Endothelial cell of umbilical vein (primary cell): ENCODE measurements around the gene ACTL7B. TPM values are rescaled to one million over a fixed set of nuclear protein-coding genes. Genes with fewer than 3 reads are reported as not detected.

Experiments
- BruUV-seq: library from RNA; stranded (reverse); fragments of 400-500 nt; replicated peaks from 2 replicates; lab custom pipeline; 2021; lab: Mats Ljungman, UMichigan
- CTCF ChIA-PET: fragments of 300-600, 350-600 bp; sonication (Branson Sonifier 250); formaldehyde crosslinking; loops from one replicate; lab custom pipeline; 2021; ENCODE audit warnings: antibody characterized with exemption, inconsistent platforms; lab: Charles Lee
- POLR2A ChIA-PET: fragments of 300-600, 350-600 bp; sonication (Branson Sonifier 250); formaldehyde crosslinking; loops from one replicate; lab custom pipeline; 2021; ENCODE audit warnings: antibody characterized with exemption, inconsistent platforms; lab: Charles Lee
- DNase-seq: peaks from one replicate; pipeline ENCODE4 v3.0.0-alpha.2; 2011; ENCODE audit warnings: low read depth, low spot score
- FAIRE-seq: peaks from 2 replicates; lab custom pipeline; 2011; peaks lifted over from hg19 to GRCh38; lab: Jason Lieb, UNC
- H2AFZ ChIP-seq: 2 replicates; pipeline ENCODE4 v1.6.0; 2012; ENCODE audit warnings: low read depth, low read length, control low read depth, inconsistent platforms
- H3K27ac ChIP-seq: 2 replicates; pipeline ENCODE4 v1.5.1; 2011; ENCODE audit warnings: low read depth, mild to moderate bottlenecking, control low read depth, low read length, moderate library complexity; ENCODE audit not compliant: insufficient read depth
- H3K27me3 ChIP-seq, 2 experiments: 2 replicates each; pipeline versions ENCODE4 v1.6.0 to v1.6.1; 2011; ENCODE audit warnings: low read length in 2 of 2, mixed read lengths in 1 of 2; ENCODE audit not compliant: control insufficient read depth in 2 of 2, insufficient read depth in 2 of 2
- H3K36me3 ChIP-seq, 2 experiments: 2 replicates in 1 of 2; 3 replicates in 1 of 2; pipeline ENCODE4 v1.5.1; 2011; ENCODE audit warnings: low read length in 2 of 2, mild to moderate bottlenecking in 1 of 2, moderate library complexity in 1 of 2; ENCODE audit not compliant: control insufficient read depth in 2 of 2, insufficient read depth in 2 of 2; ENCODE audit errors: extremely low read depth in 1 of 2
- H3K4me1 ChIP-seq: 3 replicates; pipeline ENCODE4 v1.5.1; 2011; ENCODE audit warnings: mild to moderate bottlenecking, low read length; ENCODE audit not compliant: control insufficient read depth, insufficient read depth; ENCODE audit errors: extremely low read depth
- H3K4me2 ChIP-seq: 2 replicates; pipeline ENCODE4 v1.6.1; 2011; ENCODE audit warnings: low read length, control low read depth, mixed read lengths; ENCODE audit not compliant: insufficient read depth
- H3K4me3 ChIP-seq, 3 experiments: fragments of 200-600 bp in 1 of 3; sonication (generic), shearing (Covaris generic) in 1 of 3; replicated peaks in 1 of 3; 2 replicates each; pipeline ENCODE4 v1.5.1; 2011 to 2016; ENCODE audit warnings: control low read depth in 3 of 3, low read length in 3 of 3, mild to moderate bottlenecking in 2 of 3, inconsistent platforms in 1 of 3, low read depth in 1 of 3, moderate library complexity in 1 of 3; ENCODE audit not compliant: insufficient read depth in 1 of 3
- H3K79me2 ChIP-seq: 2 replicates; pipeline ENCODE4 v1.6.0; 2012; ENCODE audit warnings: low read length, inconsistent platforms; ENCODE audit not compliant: control insufficient read depth, insufficient read depth
- H3K9ac ChIP-seq: replicated peaks from 2 replicates; pipeline ENCODE3; 2011; ENCODE audit warnings: low read length, control low read depth; ENCODE audit not compliant: insufficient read depth; ENCODE audit errors: extremely low read depth
- H3K9me1 ChIP-seq: replicated peaks from 3 replicates; pipeline ENCODE4 v1.6.0; 2011; ENCODE audit warnings: mild to moderate bottlenecking, low read length; ENCODE audit not compliant: control insufficient read depth, insufficient read depth; ENCODE audit errors: extremely low read depth
- H3K9me3 ChIP-seq: replicated peaks from 2 replicates; pipeline ENCODE4 v1.5.1; 2012; ENCODE audit warnings: low read length, inconsistent platforms; ENCODE audit not compliant: control insufficient read depth, insufficient read depth
- H4K20me1 ChIP-seq: replicated peaks from 2 replicates; pipeline ENCODE3; 2011; ENCODE audit warnings: mild to moderate bottlenecking, low read length; ENCODE audit not compliant: control insufficient read depth, insufficient read depth; ENCODE audit errors: extremely low read depth
- CTCF ChIP-seq, 2 donors: IDR thresholded peaks; 1 replicate in 1 of 2; 2 replicates in 1 of 2; pipeline ENCODE4 v1.5.1; 2011; ENCODE audit warnings: low read length in 2 of 2, mild to moderate bottlenecking in 2 of 2, moderate library complexity in 2 of 2, control low read depth in 1 of 2, inconsistent platforms in 1 of 2, low read depth in 1 of 2; ENCODE audit not compliant: insufficient read depth in 1 of 2; ENCODE audit errors: extremely low read depth in 1 of 2
- EZH2 ChIP-seq: IDR thresholded peaks from 2 replicates; pipeline ENCODE4 v1.6.1; 2012; ENCODE audit warnings: borderline replicate concordance, low read depth, mild to moderate bottlenecking, moderate library complexity, low read length, inconsistent platforms; ENCODE audit not compliant: severe bottlenecking
- FOS ChIP-seq: IDR thresholded peaks from 2 replicates; pipeline ENCODE4 v1.6.1; 2011; ENCODE audit warnings: mild to moderate bottlenecking, low read length, moderate library complexity, borderline replicate concordance; ENCODE audit not compliant: insufficient read depth
- GATA2 ChIP-seq: IDR thresholded peaks from 2 replicates; pipeline ENCODE4 v1.7.0; 2011; ENCODE audit warnings: low read depth, mild to moderate bottlenecking, moderate library complexity, mixed read lengths, low read length; ENCODE audit not compliant: insufficient read length, insufficient read depth
- JUN ChIP-seq: IDR thresholded peaks from 2 replicates; pipeline ENCODE4 v1.6.1; 2011; ENCODE audit warnings: borderline replicate concordance, low read depth; ENCODE audit not compliant: insufficient read length, insufficient read depth
- MAX ChIP-seq: IDR thresholded peaks from 2 replicates; pipeline ENCODE4 v1.6.1; 2011; ENCODE audit not compliant: insufficient read depth, insufficient read length
- MYC ChIP-seq: IDR thresholded peaks from one replicate; pipeline ENCODE4 v1.6.1; 2011; ENCODE audit warnings: mild to moderate bottlenecking, low read depth, low read length
- POLR2A ChIP-seq: IDR thresholded peaks from 2 replicates; pipeline ENCODE4 v1.6.1; 2012; ENCODE audit warnings: low read depth, mild to moderate bottlenecking, control low read depth, low read length
- POLR2AphosphoS5 ChIP-seq: IDR thresholded peaks from 2 replicates; pipeline ENCODE4 v1.6.1; 2012; ENCODE audit warnings: low read depth, mild to moderate bottlenecking, control low read depth, low read length, moderate library complexity; ENCODE audit not compliant: insufficient read depth
- dilution Hi-C: fragments of 300-500 bp; cut with MboI; formaldehyde crosslinking; loops from one replicate; pipeline ENCODE4 v1.15.0; 2019; ENCODE audit warnings: low sequenced_read_pairs; ENCODE audit not compliant: extremely low pct_ligation_motif_present
- intact Hi-C: fragments of 100-400 bp; cut with micrococcal nuclease; formaldehyde crosslinking; loops from one replicate; pipeline ENCODE4 v1.10.0; 2022
- polyA plus RNA-seq, 4 experiments: library from polyadenylated mRNA; depleted of rRNA in 3 of 4; stranded (reverse) in 3 of 4; unstranded in 1 of 4; fragments of >200 nt; gene quantifications; 2 replicates each; pipeline versions ENCODE4 v1.2.1 to v1.2.3, GENCODE V29; 2011 to 2012; ENCODE audit warnings: missing spikeins in 1 of 4
- small RNA-seq: library from RNA; depleted of rRNA; stranded (forward); fragments of <200 nt; gene quantifications from one replicate; pipeline ENCODE3, GENCODE V24; 2012; ENCODE audit warnings: low replicate concordance, low read depth; ENCODE audit not compliant: insufficient read depth, insufficient read length
- total RNA-seq: library from RNA; stranded (reverse); gene quantifications from 2 replicates; pipeline ENCODE4 v1.2.3, GENCODE V29; 2021

Gene ACTL7B
- total and polyA plus RNA-seq, 2 donors (not counting 3 experiments of a cell fraction or from before 2014, with no cell fraction given) = not detected

GRCh38 chr9:108809269-108809668 lies 46.5 kb downstream of the ACTL7B start:
- no peak overlapping the region for H3K27ac ChIP-seq
- H3K9ac ChIP-seq = no peak overlapping the region
- dilution Hi-C loops (no loop called here), intact Hi-C loops (no loop called here)
- H3K9me1 ChIP-seq = no peaks in the 10 kb centered on the region
- POLR2A ChIA-PET = no interaction called here
- no peak overlapping the region for H2AFZ ChIP-seq
- FAIRE-seq (no peak), DNase-seq (no peak)
- H3K4me3 ChIP-seq = no peak overlapping the region
- no peaks in the 10 kb centered on the region for H4K20me1 ChIP-seq
- peaks cover 4% of the 10 kb centered on the region for H3K4me1 ChIP-seq
- H3K27me3 ChIP-seq = peaks cover 0 to 2% of the 10 kb centered on the region in 2 experiments
- H3K79me2 ChIP-seq = no peaks in the 10 kb centered on the region
- CTCF ChIA-PET = no interaction called here
- no peak for TF ChIP-seq CTCF (IDR thresholded peaks at IDR 0.05; ENCODE audit: extremely low read depth in 1 of 2, insufficient read depth in 1 of 2, low read depth in 1 of 2, low read length in 2 of 2)
- TF ChIP-seq FOS = no peak
- no peak for TF ChIP-seq JUN
- no peak for TF ChIP-seq POLR2AphosphoS5
- no peak for TF ChIP-seq MYC
- no peak for TF ChIP-seq EZH2
- TF ChIP-seq GATA2 = no peak
- no peak for TF ChIP-seq MAX
- TF ChIP-seq POLR2A = no peak
- no TSS peak for BruUV-seq
- no peak overlapping the region for H3K4me2 ChIP-seq
- no peaks in the 10 kb centered on the region for H3K9me3 ChIP-seq
- no peaks in the 10 kb centered on the region for H3K36me3 ChIP-seq

Small RNA genes within 50 kb of the gene (small RNA-seq; reads per million reads assigned to genes)
- not detected for gene AL359692.1

Other genes with a start within 250 kb of the ACTL7B start
- not detected in 2 replicates for gene ACTL7A, start 6.3 kb upstream of the ACTL7B start, total RNA-seq
- not detected in 2 replicates for gene ACTL7A, start 6.3 kb upstream of the ACTL7B start, polyA plus RNA-seq
- 21.4 and 21.8 TPM in 2 replicates for gene ELP1, start 78.1 kb upstream of the ACTL7B start, total RNA-seq
- 10.4 and 12.6 TPM in 2 replicates for gene ELP1, start 78.1 kb upstream of the ACTL7B start, polyA plus RNA-seq
- 10.6 and 10.7 TPM in 2 replicates for gene ABITRAM, start 78.4 kb upstream of the ACTL7B start, total RNA-seq
- gene ABITRAM, start 78.4 kb upstream of the ACTL7B start, polyA plus RNA-seq = 8.2 and 8.8 TPM in 2 replicates
- gene CTNNAL1, start 157.5 kb upstream of the ACTL7B start, total RNA-seq = 72.0 and 76.2 TPM in 2 replicates
- gene CTNNAL1, start 157.5 kb upstream of the ACTL7B start, polyA plus RNA-seq = 20.1 and 29.5 TPM in 2 replicates